Adrenal gland (tissue), 12 donors: Measurements from ENCODE around the gene FARS2. TPM values are rescaled to one million over a fixed set of nuclear protein-coding genes. Genes with fewer than 3 reads are reported as not detected.

ENCODE experiments used
- DNase-seq, 7 donors: peaks; one replicate each; pipeline ENCODE4 v3.0.0-alpha.2; 2019 to 2020
- H3K27ac ChIP-seq, 5 donors: fragments of 200-600 bp; sonication (generic) in 4 of 5; 1 replicate in 3 of 5; 2 replicates in 2 of 5; pipeline versions ENCODE4 v1.5.1 to v1.8.0; 2016 to 2020; ENCODE audit warnings: mild to moderate bottlenecking in 1 of 5
- H3K27me3 ChIP-seq: fragments of 200-600 bp; 2 replicates; pipeline ENCODE4 v1.8.0; 2021
- H3K36me3 ChIP-seq, 2 donors: fragments of 200-600 bp; replicated peaks in 1 of 2; 1 replicate in 1 of 2; 2 replicates in 1 of 2; pipeline versions ENCODE4 v1.5.1 to v1.8.0; 2018 to 2022
- H3K4me1 ChIP-seq, 2 donors: fragments of 200-600 bp; replicated peaks in 1 of 2; 1 replicate in 1 of 2; 2 replicates in 1 of 2; pipeline versions ENCODE4 v1.5.1 to v1.8.0; 2018 to 2021
- H3K4me3 ChIP-seq, 4 donors: fragments of 200-600 bp; sonication (generic) in 3 of 4; one replicate each; pipeline ENCODE4 v1.5.1; 2016 to 2018
- H3K9me3 ChIP-seq, 3 donors: fragments of 200-600 bp; sonication (generic) in 1 of 3; replicated peaks in 1 of 3; 1 replicate in 2 of 3; 2 replicates in 1 of 3; pipeline versions ENCODE4 v1.5.1 to v1.8.0; 2016 to 2021
- CTCF ChIP-seq, 6 experiments: fragments of 450-650 bp in 4 of 6; fragments of 200-600 bp in 2 of 6; sonication (generic) in 1 of 6; IDR thresholded peaks; 1 replicate in 5 of 6; 2 replicates in 1 of 6; pipeline versions ENCODE4 v1.5.1 to v1.8.0; 2016 to 2021; ENCODE audit warnings: antibody characterized with exemption in 6 of 6, mild to moderate bottlenecking in 2 of 6, moderate library complexity in 1 of 6
- POLR2A ChIP-seq, 2 donors: fragments of 450-650 bp; IDR thresholded peaks; one replicate each; pipeline ENCODE4 v1.6.1; 2017; ENCODE audit warnings: antibody characterized with exemption in 2 of 2, mild to moderate bottlenecking in 2 of 2, moderate library complexity in 1 of 2
- WGBS, 4 donors: extraction: QIAGEN DNeasy Blood & Tissue Kit in 2 of 4; methylation state at CpG; one replicate each; pipeline versions ENCODE4 v1.1.5 to v1.1.7; 2013 to 2017; 5-methylcytosine and 5-hydroxymethylcytosine counted together
- intact Hi-C, 2 donors: fragments of 100-400 bp; cut with DNase I; formaldehyde crosslinking; loops; one replicate each; pipeline versions ENCODE4 v1.14.1 to v1.15.0; 2022 to 2023
- polyA plus RNA-seq, 3 donors: library from polyadenylated mRNA; stranded (reverse); fragments of 200-250 nt in 2 of 3; fragments of 350-450 nt in 1 of 3; fragmentation: Illumina TruSeq in 1 of 3; extraction: RNeasy Lipid Tissue Mini Kit (QIAGEN cat#74804) in 1 of 3; gene quantifications; one replicate each; pipeline ENCODE4 v1.2.3, GENCODE V29; 2013 to 2014
- total RNA-seq, 9 donors: library from RNA; depleted of rRNA in 4 of 9; stranded (reverse); fragments of >200 nt in 4 of 9; fragments of 120-200 nt in 1 of 9; fragmentation: NEBNext Ultra II Directional in 1 of 9; extraction: Animal tissue kit (Norgen Biotek cat#: 25700) in 1 of 9; gene quantifications; one replicate each; pipeline versions ENCODE4 v1.1.0 to v1.2.4, GENCODE V29; 2013 to 2023
- donor health status: healthy with polysubstance abuse.
- donor health status: Bipolar disorder and iron deficiency.
- donor health status: DM: yes; HTN: yes; CAD: no.
- donor health status: DM: no; HTN: no; CAD: no.
- donor health status: DM: no; HTN: no; CAD: no.
- donor health status: DM: yes; HTN: yes; CAD: no.

Gene FARS2
- total and polyA plus RNA-seq, 12 donors = 7.2 to 55.2 (median 19.8) TPM

GRCh38 chr6:5676701-5677100, 415.4 kb downstream of the FARS2 start:
- H3K27me3 ChIP-seq = no peaks in the 10 kb centered on the region
- H3K4me3 ChIP-seq = no peak overlapping the region
- no peak for TF ChIP-seq POLR2A (IDR thresholded peaks at IDR 0.05)
- TF ChIP-seq CTCF (IDR thresholded peaks at IDR 0.05) = no peak
- no peak overlapping the region for H3K27ac ChIP-seq
- H3K9me3 ChIP-seq = no peaks in the 10 kb centered on the region
- intact Hi-C loops = no loop called here
- 92 to 99% (median 96%) methylated on average over 2 of the region's 2 CpGs for WGBS, 4 donors
- no peaks in the 10 kb centered on the region for H3K36me3 ChIP-seq
- H3K4me1 ChIP-seq = peaks cover 13 to 30% of the 10 kb centered on the region in 2 donors
- no peak for DNase-seq

GRCh38 chr6:5677219-5678000, 416.1 kb downstream of the FARS2 start:
- no peaks in the 10 kb centered on the region for H3K36me3 ChIP-seq
- intact Hi-C loops = no loop called here
- TF ChIP-seq POLR2A (IDR thresholded peaks at IDR 0.05) (no peak), CTCF (IDR thresholded peaks at IDR 0.05) (no peak)

GRCh38 chr6:5679270-5679669, 418.0 kb downstream of the FARS2 start:
- WGBS, 4 donors = 83 to 98% (median 88%) methylated on average over 2 of the region's 2 CpGs

More at GRCh38 chr6:5677219-5678000, 416.1 kb downstream of the FARS2 start:
- no peak overlapping the region for H3K27ac ChIP-seq
- WGBS, 4 donors = 92 to 95% (median 92%) methylated on average over 6 of the region's 6 CpGs
- no peak for DNase-seq
- no peaks in the 10 kb centered on the region for H3K9me3 ChIP-seq
- H3K27me3 ChIP-seq = no peaks in the 10 kb centered on the region
- H3K4me3 ChIP-seq = no peak overlapping the region
- peaks cover 7 to 23% of the 10 kb centered on the region in 2 donors for H3K4me1 ChIP-seq

GRCh38 chr6:5679691-5680090, 418.4 kb downstream of the FARS2 start:
- 56 to 64% (median 60%) methylated on average over 4 of the region's 4 CpGs for WGBS, 4 donors
- Histone ChIP-seq H3K27ac (no peak overlapping the region), H3K9me3 (no peaks in the 10 kb centered on the region), H3K36me3 (no peaks in the 10 kb centered on the region), H3K4me1 (peaks cover 0 to under 1% of the 10 kb centered on the region in 2 donors), H3K4me3 (no peak overlapping the region), H3K27me3 (no peaks in the 10 kb centered on the region)
- intact Hi-C loops = no loop called here
- TF ChIP-seq CTCF (IDR thresholded peaks at IDR 0.05) (no peak), POLR2A (IDR thresholded peaks at IDR 0.05) (no peak)
- no peak for DNase-seq

More at GRCh38 chr6:5679270-5679669, 418.0 kb downstream of the FARS2 start:
- H3K4me1 ChIP-seq = peaks cover 0 to 5% of the 10 kb centered on the region in 2 donors
- no peaks in the 10 kb centered on the region for H3K27me3 ChIP-seq
- H3K9me3 ChIP-seq = no peaks in the 10 kb centered on the region
- no peaks in the 10 kb centered on the region for H3K36me3 ChIP-seq
- no peak overlapping the region for H3K4me3 ChIP-seq
- no peak overlapping the region for H3K27ac ChIP-seq
- intact Hi-C loops = no loop called here
- TF ChIP-seq POLR2A (IDR thresholded peaks at IDR 0.05) (no peak), CTCF (IDR thresholded peaks at IDR 0.05) (no peak)
- DNase-seq = no peak
